ENCODE results near the gene BTAF1.
"Not testable (repeated sequence)": the region's sequence is repeated elsewhere in the genome, so short reads cannot be mapped to it uniquely, and the experiment has no call there.

BTAF1 gene

GRCh38 chr10:91923371-91924211, at the start of gene BTAF1:
Gene BTAF1, plus strand, starts transcription at chr10:91923770. Its CDS starts 307 bp downstream, at chr10:91924077.
- peak; percentile 92 for DNase-seq

DNA sequence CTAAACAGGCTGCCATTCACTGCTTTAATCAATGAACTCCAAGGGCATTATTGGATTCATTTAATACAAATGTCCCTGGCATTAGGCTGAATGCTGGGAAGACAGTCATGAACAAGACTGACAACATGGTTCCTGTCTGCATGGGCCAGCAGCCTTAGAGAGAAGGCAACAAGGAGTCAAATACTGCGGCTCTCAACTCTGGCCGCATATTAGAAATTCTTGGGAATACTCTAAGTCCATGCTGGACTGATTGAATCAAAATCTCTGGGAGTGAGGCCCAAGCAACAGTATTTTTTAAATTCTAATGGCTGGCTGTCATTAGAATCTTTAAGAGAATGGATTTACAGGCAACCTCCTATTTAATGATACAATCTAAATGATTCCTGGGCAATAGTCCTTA, 48.4 kb upstream of the BTAF1 start:
- DNase-seq, result no peak

DNA sequence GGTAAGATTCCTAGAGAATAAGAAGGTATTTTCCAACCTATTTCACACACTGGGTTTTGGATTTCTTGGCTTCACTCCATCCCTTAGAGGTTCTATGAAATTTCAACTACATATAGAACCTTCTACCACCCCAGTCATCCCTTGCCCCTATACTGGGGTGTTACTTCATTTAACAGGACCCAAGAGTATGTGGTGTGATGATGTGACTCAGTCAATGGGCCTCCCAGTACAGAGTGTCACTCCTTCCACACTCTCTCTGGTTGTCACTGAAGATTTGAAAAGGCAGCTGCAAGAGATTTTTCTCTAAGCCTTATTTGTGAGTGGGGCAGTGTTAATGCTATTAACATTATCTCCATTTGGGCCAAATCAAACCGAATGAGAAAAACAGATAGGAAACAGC, 47.8 kb upstream of the BTAF1 start:
- no peak for DNase-seq

- no peak for DNase-seq
Observed at GRCh38 chr10:91879515-91880170, 43.9 kb upstream of the BTAF1 start.

DNA sequence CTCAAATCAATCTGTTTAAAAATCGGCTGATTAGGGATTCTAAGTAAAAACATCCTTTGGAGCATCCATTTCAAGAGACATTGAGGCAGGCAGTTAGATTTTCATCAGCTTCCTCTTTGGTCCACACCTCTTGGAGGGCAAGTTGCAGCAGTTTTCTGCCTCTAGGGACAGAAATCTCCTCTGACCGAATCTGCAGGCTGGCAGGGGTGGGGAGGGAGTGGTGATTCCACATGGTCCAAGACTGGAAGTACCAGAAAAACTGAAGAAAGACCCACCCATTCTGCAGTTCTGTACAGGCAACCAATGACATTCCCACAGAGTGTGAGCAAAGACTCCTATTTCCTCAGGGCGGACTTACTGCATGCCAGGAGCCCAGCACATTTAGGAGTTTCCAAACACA, 43.3 kb upstream of the BTAF1 start:
- no peak for DNase-seq

- no peak for DNase-seq
Observed at GRCh38 chr10:91883549-91884444, 39.8 kb upstream of the BTAF1 start.

DNA sequence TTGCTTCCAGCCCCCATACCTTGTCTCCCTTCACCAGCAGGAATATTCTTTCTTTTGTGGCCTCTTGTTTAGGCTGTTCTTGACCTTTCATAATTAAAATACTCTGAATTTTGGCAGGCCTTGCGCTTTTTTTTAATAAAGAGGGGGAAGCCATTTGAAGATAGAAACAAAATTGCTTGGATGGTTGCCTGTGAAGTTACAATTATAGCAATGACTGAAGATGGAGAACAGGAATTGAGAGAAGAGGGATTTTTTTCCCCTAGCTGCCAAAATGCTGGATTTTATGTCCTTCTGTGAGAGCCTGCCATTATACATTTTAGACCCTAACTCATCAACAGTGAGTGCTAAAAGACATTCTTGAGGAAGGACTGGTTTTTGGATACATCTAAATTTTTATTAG, 39.0 kb upstream of the BTAF1 start:
- DNase-seq, result no peak

- DNase-seq, result no peak
Observed at GRCh38 chr10:91885362-91886079, 38.0 kb upstream of the BTAF1 start.

DNA sequence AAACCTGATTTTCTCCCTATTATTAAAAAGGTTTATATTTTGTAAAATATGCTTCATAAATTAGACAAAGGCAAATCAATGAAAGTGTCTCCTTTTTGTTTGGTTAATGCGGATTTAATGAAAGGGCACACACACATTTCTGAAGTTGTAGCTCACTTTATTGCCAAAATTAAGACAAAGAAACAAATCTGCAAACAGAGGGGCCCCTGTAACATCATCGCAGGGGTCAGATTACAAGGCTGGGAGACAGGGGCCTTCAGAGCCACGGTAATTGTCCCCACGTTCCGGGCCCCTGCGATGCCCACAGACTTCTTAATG, 36.7 kb upstream of the BTAF1 start:
- DNase-seq, result no peak

DNA sequence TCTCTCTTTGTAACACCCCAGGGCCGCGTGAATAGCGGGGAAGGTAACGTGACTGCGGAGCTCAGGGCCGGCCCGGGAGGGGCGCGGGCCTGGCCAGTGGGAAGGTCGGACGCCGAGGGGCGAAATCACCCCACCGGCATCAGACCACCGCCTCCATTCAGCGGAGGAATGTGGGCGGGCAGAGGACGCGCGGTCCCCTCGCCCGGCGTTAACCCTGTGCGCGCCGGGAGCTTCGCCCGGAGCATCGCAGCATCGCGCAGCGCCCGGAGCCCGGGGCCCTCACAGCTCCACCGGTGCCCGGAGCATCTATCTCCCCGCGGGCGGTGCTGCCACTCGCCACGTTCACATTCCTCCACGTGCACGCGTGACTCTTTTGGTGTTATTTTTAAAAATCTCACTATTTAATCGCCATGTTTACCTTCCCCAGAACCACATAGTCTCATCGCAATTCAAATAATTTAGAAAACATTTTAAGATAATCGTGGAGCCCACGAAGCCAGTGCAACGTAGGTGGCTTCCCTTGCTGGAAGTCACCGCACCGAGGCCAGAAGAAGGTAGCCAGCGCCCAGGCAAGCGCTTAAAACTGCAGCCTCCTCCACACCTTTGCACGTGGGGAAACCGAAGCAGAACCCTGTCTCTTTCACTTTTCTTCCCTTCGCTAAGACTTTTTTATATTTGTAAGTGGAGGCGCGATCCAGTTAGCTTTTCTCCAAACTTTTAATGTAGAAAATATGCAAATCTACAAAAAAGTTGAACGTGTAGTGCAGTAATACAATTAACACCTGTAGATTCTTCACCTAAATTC, 36.1 kb upstream of the BTAF1 start:
- DNase-seq, result no peak

GRCh38 chr10:91891125-91892001, 32.2 kb upstream of the BTAF1 start:
- DNase-seq, result no peak

DNA sequence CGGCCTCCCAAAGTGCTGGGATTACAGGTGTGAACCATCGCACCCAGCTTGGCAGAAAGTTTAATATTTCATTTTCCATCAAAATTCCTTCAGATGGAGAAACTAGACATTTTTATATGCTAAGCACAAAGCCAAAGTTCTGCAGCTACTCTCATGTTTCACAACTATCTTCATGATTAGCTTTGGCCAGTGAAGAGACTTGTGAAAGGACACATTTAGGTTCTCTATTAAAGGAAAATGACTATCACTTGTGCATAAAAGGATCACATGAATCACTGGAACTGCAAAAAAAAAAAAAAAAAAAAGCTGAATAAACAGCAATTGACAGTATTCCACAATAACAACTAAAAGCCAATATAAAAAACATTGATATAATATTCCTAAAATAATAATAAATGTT, 30.5 kb upstream of the BTAF1 start:
- no peak for DNase-seq

DNA sequence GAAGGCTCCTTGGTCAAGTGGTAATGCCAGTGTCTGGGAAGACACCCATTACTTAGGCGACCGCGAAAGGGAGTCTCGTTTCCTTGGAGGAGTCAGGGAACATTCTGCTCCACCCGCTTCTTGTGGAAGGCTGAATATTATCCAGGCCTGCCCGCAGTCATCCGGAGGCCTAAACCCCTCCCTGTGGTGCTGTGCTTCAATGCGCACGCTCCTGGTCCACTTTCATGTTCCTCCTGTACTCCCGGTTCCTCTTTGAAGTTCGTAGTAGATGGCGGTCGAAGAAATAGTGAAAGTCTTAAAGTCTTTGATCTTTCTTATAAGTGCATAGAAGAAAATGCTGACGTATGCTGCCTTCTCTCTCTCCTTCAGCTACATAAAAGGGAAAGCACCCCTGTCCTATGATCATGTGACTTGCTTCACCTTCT, 29.3 kb upstream of the BTAF1 start:
- not testable (repeated sequence) for DNase-seq

DNA sequence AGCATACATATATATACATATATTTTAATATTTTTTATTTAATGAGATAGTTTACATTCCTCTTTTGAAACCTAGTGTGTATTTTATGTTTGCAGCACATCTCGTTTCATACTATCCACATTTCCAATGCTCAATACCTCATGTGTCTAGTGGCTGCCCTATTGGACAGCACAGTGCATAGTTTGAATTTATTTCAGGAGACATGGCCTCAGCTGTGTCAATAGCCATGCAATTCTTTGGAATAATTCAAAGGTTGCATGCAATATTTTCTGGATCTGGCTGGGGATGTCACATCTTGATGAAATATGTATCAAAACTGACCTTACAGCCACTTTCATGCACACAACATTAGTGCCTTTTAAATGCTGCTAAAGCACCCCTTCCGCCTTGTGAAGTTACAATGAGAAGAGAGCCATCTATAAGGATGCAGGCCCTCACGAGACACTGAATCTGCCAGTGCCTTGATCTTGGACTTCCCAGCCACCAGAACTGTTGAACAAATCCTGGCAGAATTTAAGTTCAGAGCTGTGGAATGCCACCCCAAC, 27.3 kb upstream of the BTAF1 start:
- DNase-seq, result no peak

GRCh38 chr10:91897421-91897820, 26.1 kb upstream of the BTAF1 start:
- DNase-seq, result no peak

DNA sequence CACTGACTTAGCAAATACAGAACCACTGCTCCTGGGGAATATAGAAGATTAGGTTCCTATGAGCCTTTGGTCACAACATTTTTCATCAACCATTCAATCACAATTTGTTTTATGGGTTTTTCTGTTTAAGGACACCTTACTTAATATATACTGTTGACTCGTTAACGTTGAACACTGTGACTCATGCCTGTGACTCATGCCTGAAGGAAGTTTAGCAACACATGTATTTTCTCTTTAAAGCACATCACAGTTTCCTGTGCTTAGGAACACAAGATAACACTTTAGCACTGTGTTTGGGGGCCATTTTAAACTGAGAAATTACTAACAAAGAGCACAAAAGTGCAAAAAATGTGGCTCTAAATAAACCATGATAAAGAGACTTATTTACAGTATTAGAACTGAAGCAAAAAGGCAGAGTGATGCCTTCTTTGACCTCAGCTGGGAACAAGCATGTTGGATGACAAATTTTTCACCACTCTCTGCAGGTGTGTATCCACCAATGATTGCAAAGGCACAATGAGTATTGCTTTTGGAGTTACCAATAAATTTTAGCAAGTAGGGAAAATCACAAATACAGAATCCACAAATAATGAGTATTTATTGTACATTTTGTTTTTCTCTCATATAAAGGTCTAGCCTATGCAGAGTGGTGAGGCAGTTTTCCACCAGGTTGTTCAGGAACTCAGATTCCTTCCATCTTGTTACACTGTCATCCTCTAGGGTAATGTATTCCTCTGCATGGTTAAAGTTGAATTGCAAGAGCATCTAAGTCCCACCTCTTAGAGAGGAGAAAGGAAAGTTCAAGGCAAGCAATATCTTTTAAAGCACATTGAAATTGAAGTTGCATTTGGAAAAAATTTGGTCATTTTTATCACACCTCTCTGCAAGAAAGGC, 21.5 kb upstream of the BTAF1 start:
- no peak for DNase-seq

- DNase-seq, result no peak
Observed at GRCh38 chr10:91907033-91907594, 16.5 kb upstream of the BTAF1 start.

DNA sequence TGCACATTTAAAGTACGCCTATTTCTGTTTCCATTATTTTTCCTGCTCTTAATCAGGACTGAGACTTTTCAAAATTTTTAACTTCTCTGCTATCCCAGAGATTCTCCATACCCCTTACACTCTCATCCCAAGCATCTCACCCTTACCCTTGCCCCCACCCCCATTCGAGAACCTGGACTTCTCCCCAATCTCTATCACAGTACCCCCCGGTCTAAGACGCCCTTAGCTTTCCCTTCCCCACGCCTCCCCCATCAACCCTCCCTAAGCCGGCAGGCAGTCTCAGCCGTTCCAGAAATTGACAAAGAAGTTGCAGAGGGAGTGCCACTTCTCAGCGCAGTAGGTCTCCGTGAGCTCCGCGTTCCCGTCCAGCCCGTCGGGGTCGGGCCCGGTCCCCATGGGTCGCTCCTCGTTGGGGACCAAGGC, 15.6 kb upstream of the BTAF1 start:
- DNase-seq, result no peak

Data from NCI-H510A (cell line).